Measurements from ENCODE around the gene DIS3L2. TPM values are rescaled to one million over a fixed set of nuclear protein-coding genes. Genes with fewer than 3 reads are reported as not detected.

Gene DIS3L2
- total and polyA plus RNA-seq, 2 experiments from 2014 or later, result 15.2 to 25.3 TPM

DNA sequence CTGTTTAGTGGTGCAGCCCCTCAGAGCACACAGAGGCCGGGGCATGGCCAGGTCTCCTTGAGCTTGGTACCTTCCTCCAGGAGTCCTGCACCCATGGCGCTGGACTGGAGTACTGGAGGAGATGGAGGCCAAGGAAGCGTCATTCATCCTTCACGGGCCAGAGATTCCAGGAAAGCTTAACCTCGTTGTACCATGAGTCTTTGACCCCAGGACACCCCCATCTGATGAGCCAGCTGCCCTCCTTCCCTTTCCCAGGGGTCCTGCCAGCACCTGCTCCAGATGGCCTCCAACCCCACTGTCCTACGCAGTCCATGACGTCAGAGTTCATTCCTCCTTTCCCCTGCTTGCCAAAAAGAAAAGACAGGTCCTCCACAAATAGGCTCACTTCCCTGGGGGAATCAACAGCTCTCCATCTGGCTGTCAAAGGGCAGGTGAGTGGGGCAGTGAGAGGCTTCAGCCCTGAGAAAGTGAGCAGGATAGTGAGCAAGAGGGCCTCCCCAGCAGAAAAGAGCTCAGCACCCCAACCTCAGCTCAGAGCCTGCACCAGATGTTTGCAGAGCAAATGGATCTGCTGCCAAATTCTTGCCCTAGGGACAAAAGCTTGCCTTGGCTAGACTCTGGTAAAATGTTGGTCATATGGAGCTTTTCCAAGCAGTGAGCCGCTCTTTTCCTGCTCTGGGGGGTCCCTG lies 30.8 kb upstream of the DIS3L2 start:
- Histone ChIP-seq H3K27ac (ENCODE audit: low read depth) (no peak overlapping the region), H3K4me2 (no peak overlapping the region), H3K36me3 (ENCODE audit: insufficient read depth) (no peaks in the 10 kb centered on the region), H4K20me1 (replicated peaks; ENCODE audit: insufficient read depth) (no peaks in the 10 kb centered on the region), H3K79me2 (replicated peaks; ENCODE audit: insufficient read depth) (no peaks in the 10 kb centered on the region), H3K27me3 (ENCODE audit: insufficient read depth) (peaks cover 33% of the 10 kb centered on the region), H3K4me3 (no peak overlapping the region), H3K4me1 (ENCODE audit: insufficient read depth) (no peaks in the 10 kb centered on the region), H3K9me2 (ENCODE audit: insufficient read depth) (no peaks in the 10 kb centered on the region), H2AFZ (no peak overlapping the region), H3F3A (replicated peaks; ENCODE audit: low read depth) (no peaks in the 10 kb centered on the region)
- H3K4me3 Mint-ChIP-seq, result no peak overlapping the region
- ATAC-seq (no peak), DNase-seq (ENCODE audit: low spot score) (no peak)
- H3K4me1 Mint-ChIP-seq, result peaks cover 5% of the 10 kb centered on the region; the same call in 1 of the 3 replicates
- TF ChIP-seq, protein P1, sequence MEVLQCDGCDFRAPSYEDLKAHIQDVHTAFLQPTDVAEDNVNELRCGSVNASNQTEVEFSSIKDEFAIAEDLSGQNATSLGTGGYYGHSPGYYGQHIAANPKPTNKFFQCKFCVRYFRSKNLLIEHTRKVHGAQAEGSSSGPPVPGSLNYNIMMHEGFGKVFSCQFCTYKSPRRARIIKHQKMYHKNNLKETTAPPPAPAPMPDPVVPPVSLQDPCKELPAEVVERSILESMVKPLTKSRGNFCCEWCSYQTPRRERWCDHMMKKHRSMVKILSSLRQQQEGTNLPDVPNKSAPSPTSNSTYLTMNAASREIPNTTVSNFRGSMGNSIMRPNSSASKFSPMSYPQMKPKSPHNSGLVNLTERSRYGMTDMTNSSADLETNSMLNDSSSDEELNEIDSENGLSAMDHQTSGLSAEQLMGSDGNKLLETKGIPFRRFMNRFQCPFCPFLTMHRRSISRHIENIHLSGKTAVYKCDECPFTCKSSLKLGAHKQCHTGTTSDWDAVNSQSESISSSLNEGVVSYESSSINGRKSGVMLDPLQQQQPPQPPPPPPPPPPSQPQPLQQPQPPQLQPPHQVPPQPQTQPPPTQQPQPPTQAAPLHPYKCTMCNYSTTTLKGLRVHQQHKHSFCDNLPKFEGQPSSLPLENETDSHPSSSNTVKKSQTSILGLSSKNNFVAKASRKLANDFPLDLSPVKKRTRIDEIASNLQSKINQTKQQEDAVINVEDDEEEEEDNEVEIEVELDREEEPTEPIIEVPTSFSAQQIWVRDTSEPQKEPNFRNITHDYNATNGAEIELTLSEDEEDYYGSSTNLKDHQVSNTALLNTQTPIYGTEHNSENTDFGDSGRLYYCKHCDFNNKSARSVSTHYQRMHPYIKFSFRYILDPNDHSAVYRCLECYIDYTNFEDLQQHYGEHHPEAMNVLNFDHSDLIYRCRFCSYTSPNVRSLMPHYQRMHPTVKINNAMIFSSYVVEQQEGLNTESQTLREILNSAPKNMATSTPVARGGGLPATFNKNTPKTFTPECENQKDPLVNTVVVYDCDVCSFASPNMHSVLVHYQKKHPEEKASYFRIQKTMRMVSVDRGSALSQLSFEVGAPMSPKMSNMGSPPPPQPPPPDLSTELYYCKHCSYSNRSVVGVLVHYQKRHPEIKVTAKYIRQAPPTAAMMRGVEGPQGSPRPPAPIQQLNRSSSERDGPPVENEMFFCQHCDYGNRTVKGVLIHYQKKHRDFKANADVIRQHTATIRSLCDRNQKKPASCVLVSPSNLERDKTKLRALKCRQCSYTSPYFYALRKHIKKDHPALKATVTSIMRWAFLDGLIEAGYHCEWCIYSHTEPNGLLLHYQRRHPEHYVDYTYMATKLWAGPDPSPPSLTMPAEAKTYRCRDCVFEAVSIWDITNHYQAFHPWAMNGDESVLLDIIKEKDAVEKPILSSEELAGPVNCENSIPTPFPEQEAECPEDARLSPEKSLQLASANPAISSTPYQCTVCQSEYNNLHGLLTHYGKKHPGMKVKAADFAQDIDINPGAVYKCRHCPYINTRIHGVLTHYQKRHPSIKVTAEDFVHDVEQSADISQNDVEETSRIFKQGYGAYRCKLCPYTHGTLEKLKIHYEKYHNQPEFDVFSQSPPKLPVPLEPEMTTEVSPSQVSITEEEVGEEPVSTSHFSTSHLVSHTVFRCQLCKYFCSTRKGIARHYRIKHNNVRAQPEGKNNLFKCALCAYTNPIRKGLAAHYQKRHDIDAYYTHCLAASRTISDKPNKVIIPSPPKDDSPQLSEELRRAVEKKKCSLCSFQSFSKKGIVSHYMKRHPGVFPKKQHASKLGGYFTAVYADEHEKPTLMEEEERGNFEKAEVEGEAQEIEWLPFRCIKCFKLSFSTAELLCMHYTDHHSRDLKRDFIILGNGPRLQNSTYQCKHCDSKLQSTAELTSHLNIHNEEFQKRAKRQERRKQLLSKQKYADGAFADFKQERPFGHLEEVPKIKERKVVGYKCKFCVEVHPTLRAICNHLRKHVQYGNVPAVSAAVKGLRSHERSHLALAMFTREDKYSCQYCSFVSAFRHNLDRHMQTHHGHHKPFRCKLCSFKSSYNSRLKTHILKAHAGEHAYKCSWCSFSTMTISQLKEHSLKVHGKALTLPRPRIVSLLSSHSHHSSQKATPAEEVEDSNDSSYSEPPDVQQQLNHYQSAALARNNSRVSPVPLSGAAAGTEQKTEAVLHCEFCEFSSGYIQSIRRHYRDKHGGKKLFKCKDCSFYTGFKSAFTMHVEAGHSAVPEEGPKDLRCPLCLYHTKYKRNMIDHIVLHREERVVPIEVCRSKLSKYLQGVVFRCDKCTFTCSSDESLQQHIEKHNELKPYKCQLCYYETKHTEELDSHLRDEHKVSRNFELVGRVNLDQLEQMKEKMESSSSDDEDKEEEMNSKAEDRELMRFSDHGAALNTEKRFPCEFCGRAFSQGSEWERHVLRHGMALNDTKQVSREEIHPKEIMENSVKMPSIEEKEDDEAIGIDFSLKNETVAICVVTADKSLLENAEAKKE (CRISPR knock-in tag; IDR thresholded peaks at IDR 0.05), result no peak
- peaks cover 42% of the 10 kb centered on the region for H3K27me3 Mint-ChIP-seq (ENCODE audit: insufficient read depth, low read depth, poor library complexity)
- H3K36me3 Mint-ChIP-seq (ENCODE audit: low read depth), result no peaks in the 10 kb centered on the region
- H3K27ac Mint-ChIP-seq, result no peak overlapping the region
- H3K9me3 Mint-ChIP-seq, result no peaks in the 10 kb centered on the region

DNA sequence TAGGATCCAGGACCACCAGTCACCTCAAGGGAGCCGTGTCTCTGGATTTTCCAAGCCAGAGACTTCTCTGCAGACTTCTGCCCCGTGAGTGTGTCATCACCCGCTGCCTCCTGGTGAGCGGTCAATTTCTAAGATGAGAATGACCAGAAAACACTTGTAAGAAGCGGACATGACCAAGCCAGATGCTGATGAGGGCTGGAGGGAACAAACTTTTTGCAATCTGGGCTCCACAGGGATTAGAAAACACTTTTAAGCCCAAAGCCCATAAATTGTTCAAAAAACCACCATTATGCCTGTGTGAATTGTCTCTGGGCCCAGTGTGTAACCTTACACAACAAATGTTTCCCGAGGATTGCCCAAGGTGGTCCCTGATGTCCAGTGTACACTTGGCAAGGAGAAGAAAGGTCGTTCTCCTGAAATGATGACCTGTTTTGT lies 30.0 kb upstream of the DIS3L2 start:
- Mint-ChIP-seq H3K4me1 (peaks cover 5% of the 10 kb centered on the region; the same call in 1 of the 3 replicates), H3K36me3 (ENCODE audit: low read depth) (no peaks in the 10 kb centered on the region), H3K4me3 (no peak overlapping the region), H3K27me3 (ENCODE audit: insufficient read depth, low read depth, poor library complexity) (peaks cover 36% of the 10 kb centered on the region), H3K9me3 (no peaks in the 10 kb centered on the region), H3K27ac (no peak overlapping the region)
- DNase-seq (ENCODE audit: low spot score), result no peak
- H2AFZ ChIP-seq, result no peak overlapping the region
- no peaks in the 10 kb centered on the region for H3K9me2 ChIP-seq (ENCODE audit: insufficient read depth)
- H3K27me3 ChIP-seq (ENCODE audit: insufficient read depth), result peaks cover 27% of the 10 kb centered on the region
- H3K4me3 ChIP-seq, result no peak overlapping the region
- no peak overlapping the region for H3K4me2 ChIP-seq
- H4K20me1 ChIP-seq (replicated peaks; ENCODE audit: insufficient read depth), result no peaks in the 10 kb centered on the region
- H3K27ac ChIP-seq (ENCODE audit: low read depth), result no peak overlapping the region
- H3K4me1 ChIP-seq (ENCODE audit: insufficient read depth), result no peaks in the 10 kb centered on the region
- no peaks in the 10 kb centered on the region for H3K36me3 ChIP-seq (ENCODE audit: insufficient read depth)
- no peaks in the 10 kb centered on the region for H3K79me2 ChIP-seq (replicated peaks; ENCODE audit: insufficient read depth)
- no peaks in the 10 kb centered on the region for H3F3A ChIP-seq (replicated peaks; ENCODE audit: low read depth)
- no peak for ATAC-seq
- TF ChIP-seq ZNF331 (CRISPR knock-in tag; IDR thresholded peaks at IDR 0.05; ENCODE audit: low read depth) (no peak), NANOG (IDR thresholded peaks at IDR 0.05; ENCODE audit: borderline replicate concordance) (no peak), POLR2AphosphoS5 (IDR thresholded peaks at IDR 0.05; ENCODE audit: low read depth) (no peak), JUNB (IDR thresholded peaks at IDR 0.05; ENCODE audit: unreplicated experiment) (no peak)
- TF ChIP-seq, protein P1 (CRISPR knock-in tag; IDR thresholded peaks at IDR 0.05), result no peak
